Measurements from ENCODE around the gene MARK2.
A peak's percentile ranks its signal among the peaks of the same experiment; 100 is the strongest.
"Not testable (repeated sequence)": the region's sequence is repeated elsewhere in the genome, so short reads cannot be mapped to it uniquely, and the experiment has no call there.

The MARK2 gene

DNA sequence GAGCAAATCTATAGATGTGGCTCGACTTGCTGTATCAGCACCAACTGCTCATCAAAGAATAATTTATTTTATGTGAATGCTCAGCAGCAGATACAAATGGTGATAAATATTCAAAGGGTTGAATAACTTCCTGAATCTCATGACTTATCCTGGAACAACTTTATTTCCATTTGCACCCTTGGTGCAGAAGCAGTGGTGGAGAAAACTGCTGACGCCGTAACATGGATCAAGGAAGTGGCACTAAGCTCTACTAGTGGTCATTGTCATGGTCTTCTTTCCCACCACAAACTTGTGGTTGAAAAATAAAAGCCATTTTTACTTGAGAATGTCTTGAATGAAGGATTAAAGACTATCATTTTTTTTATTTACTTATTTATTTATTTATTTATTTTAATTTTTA lies 14.6 kb downstream of the MARK2 start:
- no peak for DNase-seq (ENCODE audit: low read depth in 1 of 2, low spot score in 1 of 2)

- no peak for DNase-seq (ENCODE audit: low read depth in 1 of 2, low spot score in 1 of 2)
Measured at GRCh38 chr11:63854696-63855095, 15.8 kb downstream of the MARK2 start.

- DNase-seq (ENCODE audit: low read depth in 1 of 2, low spot score in 1 of 2), result no peak
Measured at GRCh38 chr11:63855975-63856374, 17.1 kb downstream of the MARK2 start.

DNA sequence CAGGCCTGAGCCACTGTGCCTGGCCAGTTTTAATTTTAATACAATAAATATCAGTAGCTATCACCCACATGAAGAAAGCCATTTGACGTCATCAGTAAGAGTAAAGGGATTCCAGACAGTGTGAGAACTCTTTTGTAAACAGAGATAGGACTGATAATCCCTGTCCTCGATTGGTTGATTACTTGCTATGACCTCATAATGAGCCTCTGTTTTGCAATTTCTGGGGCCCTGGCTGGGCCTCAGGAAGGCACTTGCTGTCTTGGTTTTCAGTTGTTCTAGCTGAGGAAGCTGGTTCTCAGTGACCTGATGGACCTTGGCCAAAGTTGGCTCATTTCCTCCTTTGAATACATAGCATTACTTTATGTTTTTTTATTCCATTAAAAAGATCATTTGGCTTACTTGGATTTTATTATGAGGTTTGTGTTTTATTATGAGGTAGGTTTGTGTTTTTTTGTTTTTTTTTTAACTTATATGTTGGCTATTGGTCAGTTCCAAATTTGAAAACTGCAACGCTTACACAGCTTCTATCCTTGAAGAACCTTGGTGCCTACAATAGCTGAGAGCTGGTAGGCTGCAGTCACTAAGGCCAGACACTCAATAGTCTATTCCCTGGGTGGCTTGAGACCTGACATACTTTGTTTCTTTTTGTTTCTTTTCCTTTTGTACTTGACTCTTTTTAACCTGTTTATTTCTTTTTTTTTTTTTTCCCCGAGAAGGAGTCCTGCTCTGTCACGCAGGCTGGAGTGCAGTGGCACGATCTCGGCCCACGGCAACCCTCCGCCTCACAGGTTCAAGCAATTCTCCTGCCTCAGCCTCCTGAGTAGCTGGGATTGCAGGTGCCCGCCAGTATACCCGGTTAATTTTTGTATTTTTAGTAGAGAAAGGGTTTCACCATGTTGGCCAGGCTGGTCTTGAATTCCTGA lies 20.0 kb downstream of the MARK2 start:
- DNase-seq (ENCODE audit: low read depth in 1 of 2, low spot score in 1 of 2), result no peak

DNA sequence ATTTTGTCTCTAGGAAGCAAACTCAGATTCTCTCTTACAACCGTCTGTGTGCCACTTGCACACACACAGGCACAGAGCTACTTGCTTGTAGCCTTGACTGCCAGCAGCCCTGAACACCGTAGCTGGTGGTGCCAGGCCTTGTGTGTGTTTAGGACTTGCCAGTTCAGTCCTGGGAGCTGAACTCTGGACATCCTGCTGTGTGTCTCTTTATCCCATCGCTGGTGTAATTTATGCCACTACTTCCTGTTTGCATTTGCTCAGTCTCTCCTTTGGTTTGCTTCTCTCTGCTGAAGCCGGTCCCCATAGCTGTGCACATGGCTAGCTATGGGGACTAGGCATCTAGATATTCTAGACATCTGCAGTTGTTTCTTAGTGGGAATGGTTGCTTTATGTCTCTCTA lies 24.0 kb downstream of the MARK2 start:
- no peak for DNase-seq (ENCODE audit: low read depth in 1 of 2, low spot score in 1 of 2)

- not testable (repeated sequence) for DNase-seq (ENCODE audit: low read depth in 1 of 2, low spot score in 1 of 2)
Measured at GRCh38 chr11:63863620-63864019, 24.7 kb downstream of the MARK2 start.

GRCh38 chr11:63866211-63866610 lies 27.3 kb downstream of the MARK2 start:
- peak; percentile 40 to 82 for DNase-seq (ENCODE audit: low read depth in 1 of 2, low spot score in 1 of 2)

- DNase-seq (ENCODE audit: low read depth in 1 of 2, low spot score in 1 of 2), result no peak
Measured at GRCh38 chr11:63867511-63867910, 28.6 kb downstream of the MARK2 start.

- DNase-seq (ENCODE audit: low read depth in 1 of 2, low spot score in 1 of 2), result no peak
Measured at GRCh38 chr11:63868399-63869064, 29.6 kb downstream of the MARK2 start.

- DNase-seq (ENCODE audit: low read depth in 1 of 2, low spot score in 1 of 2), result no peak
Measured at GRCh38 chr11:63869171-63869591, 30.3 kb downstream of the MARK2 start.

GRCh38 chr11:63869683-63870082 lies 30.8 kb downstream of the MARK2 start:
- no peak for DNase-seq (ENCODE audit: low read depth in 1 of 2, low spot score in 1 of 2)

DNA sequence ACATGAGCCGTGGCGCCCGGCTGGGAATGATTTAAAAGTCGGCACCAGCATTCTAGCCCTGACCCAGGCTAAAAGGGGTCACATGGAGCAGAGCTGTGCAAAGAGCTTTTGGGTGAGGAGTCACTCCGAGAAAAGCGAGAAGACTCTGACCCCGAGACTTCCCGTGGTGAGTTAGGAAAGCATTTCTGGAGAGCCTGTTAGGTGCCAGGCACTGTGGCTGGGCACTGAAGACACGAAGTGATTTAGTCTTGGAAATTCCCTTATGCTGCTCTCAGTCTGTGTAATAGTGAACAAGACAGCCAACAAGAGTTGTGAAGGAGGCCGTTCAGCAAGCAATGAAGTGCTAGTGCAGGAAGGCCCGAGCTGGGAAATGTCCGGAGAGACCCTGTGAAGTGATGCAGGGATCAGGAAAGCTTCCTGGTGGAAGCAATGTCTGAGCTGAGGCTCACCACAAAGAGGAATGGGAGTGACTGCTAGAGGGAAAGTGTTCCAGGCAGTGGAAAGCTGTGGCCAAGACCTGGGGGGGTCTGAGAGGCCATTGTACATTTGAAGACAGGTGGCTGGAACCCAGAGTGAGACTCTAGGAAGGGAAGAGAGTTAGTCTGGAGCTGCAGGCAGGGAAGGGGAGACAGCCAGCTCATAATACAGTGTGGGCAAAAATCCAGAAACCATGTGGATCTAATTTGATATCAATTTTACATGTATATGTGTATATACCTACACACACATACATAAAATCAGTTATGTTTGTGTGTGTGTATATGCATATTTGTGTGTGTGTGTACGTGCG lies 31.6 kb downstream of the MARK2 start:
- DNase-seq (ENCODE audit: low read depth in 1 of 2, low spot score in 1 of 2), result no peak

DNA sequence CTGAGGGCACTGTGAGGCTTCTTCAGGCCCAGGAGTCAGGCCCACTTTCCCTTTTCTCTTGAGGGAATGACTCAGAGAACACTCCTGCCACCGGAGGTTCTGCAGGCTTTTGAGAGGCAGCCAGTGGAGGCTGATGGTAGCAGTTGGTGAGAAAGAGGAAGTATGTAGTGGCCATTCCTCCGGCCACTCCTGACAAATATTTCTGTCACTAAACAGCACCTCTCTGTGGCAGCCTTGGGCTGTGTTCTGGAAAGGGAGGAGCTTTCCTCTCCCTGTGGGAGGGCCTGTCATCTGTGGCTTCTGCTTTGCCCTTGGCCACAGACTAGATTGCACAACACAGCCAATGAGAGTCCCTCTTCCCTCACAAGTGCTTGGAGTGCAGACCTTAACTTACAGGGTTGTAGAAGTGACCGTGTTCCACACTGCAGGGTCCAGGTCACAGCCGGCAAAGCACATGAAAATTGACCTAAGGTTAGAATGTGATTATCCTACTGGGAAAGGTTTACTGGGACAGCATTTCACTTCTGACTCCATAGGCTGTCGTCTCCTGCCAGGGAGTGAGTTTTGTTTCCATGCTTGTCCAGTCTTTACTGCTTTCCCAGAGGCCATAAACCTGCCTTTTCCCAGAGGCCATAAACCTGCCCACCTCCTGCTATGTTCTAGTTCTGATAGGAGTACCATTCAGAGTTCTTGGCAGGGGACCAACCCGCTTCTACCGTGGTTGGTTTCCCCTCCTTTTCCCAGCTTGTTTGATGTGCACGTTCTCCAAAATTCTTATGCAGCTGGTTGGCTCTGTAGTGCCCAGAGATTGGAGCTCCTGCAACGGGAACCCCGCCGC lies 33.3 kb downstream of the MARK2 start:
- no peak for DNase-seq (ENCODE audit: low read depth in 1 of 2, low spot score in 1 of 2)

GRCh38 chr11:63872800-63873197 lies 33.9 kb downstream of the MARK2 start:
- DNase-seq (ENCODE audit: low read depth in 1 of 2, low spot score in 1 of 2), result no peak

GRCh38 chr11:63873311-63873710 lies 34.4 kb downstream of the MARK2 start:
- DNase-seq (ENCODE audit: low read depth in 1 of 2, low spot score in 1 of 2), result no peak

GRCh38 chr11:63874511-63874910 lies 35.6 kb downstream of the MARK2 start:
- DNase-seq (ENCODE audit: low read depth in 1 of 2, low spot score in 1 of 2), result no peak

- no peak for DNase-seq (ENCODE audit: low read depth in 1 of 2, low spot score in 1 of 2)
Measured at GRCh38 chr11:63875506-63876065, 36.7 kb downstream of the MARK2 start.

GRCh38 chr11:63876616-63877015 lies 37.7 kb downstream of the MARK2 start:
- no peak for DNase-seq (ENCODE audit: low read depth in 1 of 2, low spot score in 1 of 2)

- DNase-seq (ENCODE audit: low read depth in 1 of 2, low spot score in 1 of 2), result no peak
Measured at GRCh38 chr11:63877658-63878241, 38.8 kb downstream of the MARK2 start.

Data from activated CD4-positive, alpha-beta T cell treated with anti-CD3 and anti-CD28 coated beads, Interleukin-2, amount 50 U/mL, for 24 hours (primary cell).